ENCODE measurements around the gene SLC38A7.
"Not testable (repeated sequence)": the region's sequence is repeated elsewhere in the genome, so short reads cannot be mapped to it uniquely, and the experiment has no call there.

The SLC38A7 gene

GRCh38 chr16:58637021-58637420 is 47.5 kb downstream of the SLC38A7 start:
- H3K4me1 Mint-ChIP-seq (ENCODE audit: low read depth); H3K36me3 Mint-ChIP-seq (ENCODE audit: low read depth); DNase-seq (ENCODE audit: low spot score); H3K4me3 Mint-ChIP-seq; H3K27me3 Mint-ChIP-seq (ENCODE audit: low read depth); H3K9me3 Mint-ChIP-seq; H3K27ac Mint-ChIP-seq: not testable (repeated sequence)

GRCh38 chr16:58636466-58636865 is 48.1 kb downstream of the SLC38A7 start:
- Mint-ChIP-seq H3K4me1 (ENCODE audit: low read depth) (peaks cover 5% of the 10 kb centered on the region), H3K9me3 (no peaks in the 10 kb centered on the region), H3K27ac (no peak overlapping the region), H3K27me3 (ENCODE audit: low read depth) (peaks cover 6% of the 10 kb centered on the region), H3K4me3 (no peak overlapping the region), H3K36me3 (ENCODE audit: low read depth) (no peaks in the 10 kb centered on the region)
- no peak for DNase-seq (ENCODE audit: low spot score)

- Mint-ChIP-seq H3K9me3 (no peaks in the 10 kb centered on the region), H3K27ac (no peak overlapping the region), H3K4me3 (no peak overlapping the region), H3K4me1 (ENCODE audit: low read depth) (peaks cover 8% of the 10 kb centered on the region), H3K27me3 (ENCODE audit: low read depth) (peaks cover 6% of the 10 kb centered on the region), H3K36me3 (ENCODE audit: low read depth) (no peaks in the 10 kb centered on the region)
- no peak for DNase-seq (ENCODE audit: low spot score)
Measured at GRCh38 chr16:58635502-58635901, 49.1 kb downstream of the SLC38A7 start.

GRCh38 chr16:58634265-58634802 is 50.2 kb downstream of the SLC38A7 start:
- Mint-ChIP-seq H3K4me3 (no peak overlapping the region), H3K27ac (no peak overlapping the region), H3K27me3 (ENCODE audit: low read depth) (peaks cover 8% of the 10 kb centered on the region), H3K9me3 (no peaks in the 10 kb centered on the region), H3K4me1 (ENCODE audit: low read depth) (peaks cover 14% of the 10 kb centered on the region), H3K36me3 (ENCODE audit: low read depth) (peaks cover 4% of the 10 kb centered on the region)
- no peak for DNase-seq (ENCODE audit: low spot score)

GRCh38 chr16:58629733-58630640 is 54.6 kb downstream of the SLC38A7 start, which contains the start of gene CNOT1:
Gene CNOT1, minus strand, starts transcription at chr16:58629826. Its CDS starts 30,489 bp downstream, at chr16:58599337.
- peak within 1 kb of the TSS; percentile 100 for H3K4me3 Mint-ChIP-seq
- peak; percentile 99 for DNase-seq (ENCODE audit: low spot score)
- H3K4me1 Mint-ChIP-seq (ENCODE audit: low read depth) = peaks cover 23% of the 10 kb centered on the region
- H3K27me3 Mint-ChIP-seq (ENCODE audit: low read depth) = peaks cover 5% of the 10 kb centered on the region
- H3K27ac Mint-ChIP-seq = peak within 1 kb of the TSS; percentile 100
- peaks cover 11% of the 10 kb centered on the region for H3K36me3 Mint-ChIP-seq (ENCODE audit: low read depth)
- no peaks in the 10 kb centered on the region for H3K9me3 Mint-ChIP-seq

- Mint-ChIP-seq H3K27me3 (ENCODE audit: low read depth) (peaks cover 2% of the 10 kb centered on the region), H3K4me3 (peak overlapping the region; percentile 100), H3K36me3 (ENCODE audit: low read depth) (peaks cover 19% of the 10 kb centered on the region), H3K27ac (peak overlapping the region; percentile 100), H3K9me3 (no peaks in the 10 kb centered on the region), H3K4me1 (ENCODE audit: low read depth) (peaks cover 23% of the 10 kb centered on the region)
- peak; percentile 54 for DNase-seq (ENCODE audit: low spot score)
Measured at GRCh38 chr16:58628845-58629732, 55.5 kb downstream of the SLC38A7 start.

- no peak overlapping the region for H3K4me3 Mint-ChIP-seq
- H3K27ac Mint-ChIP-seq = no peak overlapping the region
- peaks cover 42% of the 10 kb centered on the region for H3K36me3 Mint-ChIP-seq (ENCODE audit: low read depth)
- no peaks in the 10 kb centered on the region for H3K27me3 Mint-ChIP-seq (ENCODE audit: low read depth)
- no peaks in the 10 kb centered on the region for H3K9me3 Mint-ChIP-seq
- H3K4me1 Mint-ChIP-seq (ENCODE audit: low read depth) = peaks cover 16% of the 10 kb centered on the region
- DNase-seq (ENCODE audit: low spot score) = no peak
Measured at GRCh38 chr16:58624209-58624608, 60.4 kb downstream of the SLC38A7 start.

GRCh38 chr16:58620396-58620795 is 64.2 kb downstream of the SLC38A7 start:
- Mint-ChIP-seq H3K27ac (no peak overlapping the region), H3K36me3 (ENCODE audit: low read depth) (peaks cover 44% of the 10 kb centered on the region), H3K4me3 (no peak overlapping the region), H3K9me3 (no peaks in the 10 kb centered on the region), H3K4me1 (ENCODE audit: low read depth) (peaks cover 7% of the 10 kb centered on the region), H3K27me3 (ENCODE audit: low read depth) (no peaks in the 10 kb centered on the region)
- no peak for DNase-seq (ENCODE audit: low spot score)

- no peak for DNase-seq (ENCODE audit: low spot score)
- no peak overlapping the region for H3K27ac Mint-ChIP-seq
- H3K4me3 Mint-ChIP-seq = no peak overlapping the region
- H3K9me3 Mint-ChIP-seq = no peaks in the 10 kb centered on the region
- H3K27me3 Mint-ChIP-seq (ENCODE audit: low read depth) = no peaks in the 10 kb centered on the region
- peaks cover 29% of the 10 kb centered on the region for H3K36me3 Mint-ChIP-seq (ENCODE audit: low read depth)
- H3K4me1 Mint-ChIP-seq (ENCODE audit: low read depth) = peaks cover 10% of the 10 kb centered on the region
Measured at GRCh38 chr16:58615280-58615679, 69.3 kb downstream of the SLC38A7 start.
